CD1c-positive myeloid dendritic cell (primary cell): ENCODE measurements around the gene TMED10.
"Not testable (repeated sequence)": the region's sequence is repeated elsewhere in the genome, so short reads cannot be mapped to it uniquely, and the experiment has no call there.

Experiments
- DNase-seq: peaks from one replicate; pipeline ENCODE4 v3.0.0-alpha.2; 2016; ENCODE audit errors: extremely low spot score

TMED10 gene

DNA sequence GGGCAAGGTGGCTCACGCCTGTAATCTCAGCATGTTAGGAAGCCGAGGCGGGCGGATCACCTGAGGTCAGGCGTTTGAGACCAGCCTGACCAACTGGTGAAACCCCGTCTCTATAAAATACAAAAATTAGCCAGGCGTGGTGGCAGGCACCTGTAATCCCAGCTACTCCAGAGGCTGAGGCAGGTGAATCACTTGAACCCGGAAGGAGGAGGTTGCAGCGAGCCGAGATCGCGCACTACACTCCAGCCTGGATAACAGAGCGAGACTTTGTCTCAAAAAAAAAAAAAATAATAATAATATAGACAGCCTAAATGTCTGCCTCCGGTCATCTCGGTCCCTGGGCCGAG, 49.0 kb downstream of the TMED10 start:
- DNase-seq = not testable (repeated sequence)

DNA sequence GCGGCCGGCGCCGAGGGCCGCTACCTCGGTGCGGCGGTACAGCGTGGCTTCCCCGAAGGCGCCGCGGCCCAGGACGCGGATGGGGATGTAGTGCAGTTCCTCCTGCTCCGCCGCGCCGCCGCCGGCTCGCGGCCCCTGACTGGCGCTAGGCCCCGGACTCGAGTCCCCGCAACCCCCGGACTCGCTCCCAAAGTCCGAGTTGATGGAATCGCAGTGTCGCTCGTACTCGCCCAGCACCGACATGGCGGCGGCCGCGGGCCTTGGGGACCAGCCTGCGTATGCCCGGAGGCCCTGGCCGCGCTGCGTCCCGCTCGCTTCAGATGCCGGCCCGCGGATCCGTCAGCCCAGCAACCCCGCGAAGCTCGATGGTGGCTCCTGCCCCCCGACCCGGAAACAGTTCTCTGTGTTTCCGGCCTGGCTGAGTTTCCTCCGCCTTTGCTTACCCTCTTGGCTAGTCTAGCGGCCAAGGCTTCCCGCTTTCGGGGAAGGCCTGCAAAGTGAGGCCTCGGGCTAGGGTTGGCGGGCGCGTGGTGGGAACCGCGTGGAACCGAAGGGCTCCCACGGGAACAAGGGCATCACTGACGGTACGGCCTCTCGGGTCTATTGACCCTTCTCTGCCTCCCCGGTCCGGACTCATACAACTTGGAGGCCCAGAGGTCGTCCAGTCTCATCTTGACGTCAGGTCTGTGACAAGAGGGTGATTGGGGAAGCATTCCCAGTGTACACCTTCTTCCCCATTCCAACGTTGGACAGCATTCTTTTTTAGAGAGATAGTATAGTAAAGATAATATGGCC, 49.5 kb downstream of the TMED10 start, which contains the start of gene NEK9:
NEK9 (minus strand) TSS at position 370 of the 795 bp plus-strand sequence; CDS start at position 243, 127 bp downstream.
- peak; percentile 89 for DNase-seq

DNA sequence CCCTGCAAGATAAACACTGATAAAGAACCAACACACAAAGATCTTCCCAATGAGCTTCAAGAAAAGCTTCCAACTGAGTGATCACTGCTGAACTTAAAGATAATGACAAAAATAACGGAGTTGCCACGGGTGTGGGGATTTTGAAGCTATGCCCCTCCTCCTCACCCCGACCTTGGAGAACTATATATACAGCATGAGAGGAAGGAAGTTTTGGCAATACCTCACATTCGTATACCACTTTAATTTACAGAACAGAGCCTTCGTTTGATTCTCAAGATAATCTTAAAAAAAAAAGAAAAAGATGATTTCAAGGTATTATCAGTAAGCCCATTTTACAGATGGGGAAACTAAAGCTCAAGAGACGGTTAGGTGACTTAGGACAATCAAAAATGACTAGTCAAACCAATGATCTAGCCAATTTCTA, 50.3 kb downstream of the TMED10 start:
- DNase-seq = peak; percentile 51

DNA sequence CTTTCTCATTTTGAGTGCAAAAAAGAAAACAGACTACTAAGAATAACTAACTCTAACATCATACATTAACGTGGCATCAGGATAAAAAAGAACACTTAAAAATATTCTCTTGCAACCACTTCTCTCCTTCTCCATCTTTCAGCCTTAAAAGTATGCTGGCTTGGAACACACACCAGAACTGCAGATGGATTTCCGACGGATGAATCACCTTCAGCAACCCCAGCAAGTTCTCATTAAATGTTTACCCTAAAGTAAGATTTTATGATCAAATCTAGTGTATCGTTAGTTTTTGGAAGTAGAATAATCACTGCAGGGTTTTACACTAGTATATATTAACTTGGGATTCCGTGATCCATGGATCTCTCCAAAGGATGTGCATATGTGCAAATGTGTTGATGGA, 50.8 kb downstream of the TMED10 start:
- peak; percentile 55 for DNase-seq

DNA sequence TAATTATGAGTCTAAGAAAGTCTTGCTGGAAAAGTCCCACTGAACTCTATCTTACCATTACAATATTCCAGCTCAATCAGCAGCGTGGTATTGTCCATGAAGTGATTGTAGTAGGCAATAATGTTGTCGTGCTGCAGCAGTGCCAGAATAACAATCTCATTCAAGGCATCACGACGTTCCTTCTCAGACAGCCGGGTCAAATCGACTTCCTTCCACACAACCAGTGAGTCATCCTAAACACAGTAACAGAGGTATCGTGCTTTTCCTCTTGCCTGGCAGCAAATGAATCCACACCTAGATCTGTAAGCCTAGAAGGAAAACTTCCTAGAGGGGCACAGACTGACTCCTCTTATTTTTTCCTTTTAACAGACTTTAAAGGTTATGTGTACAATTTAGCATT, 52.4 kb downstream of the TMED10 start:
- DNase-seq = peak; percentile 83

DNA sequence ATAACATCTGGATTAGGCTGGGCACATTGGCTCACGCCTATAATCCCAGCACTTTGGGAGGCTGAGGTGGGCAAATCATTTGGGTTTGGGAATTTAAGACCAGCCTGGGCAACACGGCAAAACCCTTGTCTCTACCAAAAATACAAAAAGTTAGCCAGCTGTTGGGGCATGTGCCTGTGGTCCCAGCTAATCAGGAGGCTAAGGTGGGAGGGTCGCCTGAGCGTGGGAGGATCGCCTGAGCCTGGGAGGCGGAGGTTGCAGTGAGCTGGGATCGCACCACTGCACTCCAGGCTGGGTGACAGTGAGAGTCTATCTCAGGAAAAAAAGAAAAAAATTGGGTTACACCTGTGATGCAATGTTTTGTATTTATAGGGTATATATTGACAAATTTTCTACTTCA, 54.9 kb downstream of the TMED10 start:
- no peak for DNase-seq

DNA sequence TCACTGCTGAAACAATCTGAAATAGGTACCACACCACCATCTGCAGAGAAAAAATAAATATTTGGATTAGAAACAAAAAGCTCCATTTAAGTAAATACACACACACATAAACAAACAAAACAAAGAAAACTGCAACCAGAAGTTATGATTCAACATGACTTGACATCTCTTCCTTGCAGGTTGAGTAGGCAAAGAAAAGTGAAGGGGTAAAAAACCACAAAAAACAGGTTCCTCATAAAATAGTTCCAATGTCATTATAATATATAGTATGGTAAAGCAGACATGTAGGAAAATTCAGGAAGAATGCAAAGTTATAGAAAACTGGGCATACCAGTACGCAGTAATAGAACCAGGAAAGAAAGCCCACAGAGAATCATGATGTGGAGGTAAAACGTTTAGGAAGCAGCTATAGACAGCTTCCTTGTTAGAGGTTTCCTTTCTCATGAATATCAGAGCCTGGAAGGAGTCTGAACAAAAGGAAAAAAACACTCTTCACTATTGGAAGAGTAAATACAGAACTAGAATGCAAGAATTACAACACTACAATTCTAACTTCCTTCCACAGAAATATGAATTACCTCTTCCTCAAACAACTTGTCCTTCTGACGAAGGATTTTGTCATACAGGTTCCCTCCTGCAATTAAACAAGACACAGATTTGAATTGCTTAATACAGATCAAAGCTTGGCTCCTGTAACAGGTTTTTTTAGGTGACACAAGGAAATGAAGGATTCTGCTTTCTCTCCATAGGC, 55.7 kb downstream of the TMED10 start:
- peak; percentile 84 for DNase-seq

DNA sequence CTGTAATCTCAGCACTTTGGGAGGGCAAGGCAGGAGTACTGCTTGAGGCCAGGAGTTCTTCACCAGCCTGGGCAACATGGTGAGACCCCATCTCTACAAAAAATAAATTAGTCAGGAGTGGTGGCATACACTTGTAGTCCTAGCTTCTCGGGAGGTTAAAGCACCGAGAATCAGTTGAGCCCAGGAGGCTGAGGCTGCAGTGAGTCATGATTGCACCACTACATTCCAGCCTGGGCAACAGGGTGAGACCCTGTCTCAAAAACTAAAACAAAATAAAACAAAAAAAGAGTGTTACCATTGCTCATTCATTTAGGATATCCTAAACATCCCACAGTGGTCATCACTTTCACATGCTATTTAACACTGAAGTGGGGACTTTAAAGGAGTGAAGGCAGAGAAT, 57.4 kb downstream of the TMED10 start:
- no peak for DNase-seq

DNA sequence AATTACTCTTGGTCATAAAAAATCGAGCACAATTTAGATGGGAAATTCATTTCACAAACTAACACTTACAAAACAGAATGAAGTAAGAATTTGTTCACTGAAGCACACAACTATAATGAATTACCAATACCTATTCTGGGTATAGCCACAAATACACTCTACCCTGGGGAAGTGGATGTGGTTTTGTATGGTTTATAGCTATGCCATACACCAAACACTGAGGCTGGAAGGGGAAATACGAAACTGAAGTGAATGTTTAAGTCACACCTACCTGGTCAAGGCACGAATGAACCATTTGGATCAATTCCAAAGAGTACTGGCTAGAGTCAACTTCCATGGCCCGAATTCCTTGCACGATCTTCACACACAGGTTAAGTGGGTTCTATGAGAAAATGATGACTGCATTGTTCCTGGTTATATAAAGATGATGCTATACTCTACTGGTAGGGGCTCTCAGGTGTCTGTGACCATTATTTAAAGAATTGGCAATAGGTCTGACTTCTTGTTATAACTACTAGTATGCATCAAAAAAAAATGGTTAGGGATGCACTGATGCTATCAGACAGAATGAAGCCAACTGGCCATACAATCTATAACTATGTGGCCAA, 62.4 kb downstream of the TMED10 start:
- no peak for DNase-seq

DNA sequence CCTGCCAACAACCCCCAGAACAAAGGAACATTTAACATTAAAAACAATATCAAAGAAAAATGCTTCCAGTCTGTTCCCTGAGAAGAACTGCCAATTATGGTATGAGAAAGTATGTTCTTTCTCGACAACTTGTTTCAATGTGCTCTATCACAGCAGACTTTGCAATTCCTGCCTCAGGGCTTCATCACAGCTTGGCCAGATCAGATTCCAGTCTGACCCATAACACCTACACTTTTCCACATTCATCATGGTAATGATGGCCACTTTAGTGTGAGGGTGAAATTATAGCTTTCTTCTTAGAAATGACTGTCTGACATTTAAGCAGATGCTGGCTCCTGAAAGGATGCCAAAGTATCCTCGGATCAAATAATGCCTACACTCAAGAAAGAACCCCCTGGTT, 66.5 kb downstream of the TMED10 start:
- DNase-seq = no peak

DNA sequence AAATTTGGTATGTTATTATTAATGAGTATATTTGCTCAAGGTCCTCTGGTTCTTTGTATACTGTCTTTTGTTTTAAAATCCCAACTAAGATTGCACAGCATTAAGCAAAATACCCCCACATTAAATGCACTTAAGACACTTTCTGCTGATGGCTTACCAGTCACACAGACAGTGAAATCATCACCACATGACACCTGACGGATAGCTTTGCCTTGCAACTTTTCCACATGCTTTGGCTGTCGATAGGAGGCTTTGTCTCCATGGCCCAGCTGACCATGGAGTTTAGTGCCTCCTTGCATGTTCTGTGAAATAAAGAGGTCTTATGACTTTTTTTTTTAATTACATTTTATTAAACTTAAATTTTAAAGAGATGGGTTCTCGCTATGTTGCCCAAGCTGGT, 69.2 kb downstream of the TMED10 start:
- no peak for DNase-seq

DNA sequence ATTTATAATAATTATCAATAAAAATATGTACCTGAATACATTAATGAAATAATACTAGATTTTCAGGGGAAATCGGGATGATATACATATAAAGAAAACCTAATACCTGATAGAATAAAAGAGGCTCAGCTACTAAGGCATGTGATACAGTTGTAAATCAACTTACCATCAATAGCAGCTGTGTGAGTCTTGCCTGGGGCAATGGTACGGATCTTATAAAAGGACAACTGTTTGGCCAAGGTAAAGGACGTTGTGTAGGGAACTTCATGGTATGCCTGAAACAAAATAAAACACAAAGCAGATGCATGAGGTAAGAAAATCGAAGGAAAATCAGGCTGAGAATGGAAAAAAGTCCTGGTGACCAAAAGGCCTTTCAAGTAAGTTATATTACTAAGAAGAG, 74.9 kb downstream of the TMED10 start:
- no peak for DNase-seq

DNA sequence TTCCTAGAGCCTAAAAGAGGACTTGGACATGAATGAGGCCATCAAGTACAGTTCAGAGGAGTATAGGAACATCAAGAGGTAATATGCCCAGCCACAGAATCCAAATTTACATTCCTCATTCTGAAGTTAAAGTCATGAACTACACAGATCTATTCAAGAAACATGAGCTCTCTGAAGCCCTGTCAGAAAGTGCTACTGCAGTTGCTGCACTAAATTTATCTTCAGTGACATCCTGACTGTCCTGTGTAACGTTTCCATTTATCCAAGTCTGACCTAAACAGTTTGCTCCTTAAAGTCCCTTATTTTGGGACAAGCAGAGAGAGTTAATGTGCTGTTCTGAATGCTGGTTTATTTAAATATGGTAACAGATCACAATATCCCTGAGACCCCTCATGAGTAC, 77.7 kb downstream of the TMED10 start:
- DNase-seq = no peak

DNA sequence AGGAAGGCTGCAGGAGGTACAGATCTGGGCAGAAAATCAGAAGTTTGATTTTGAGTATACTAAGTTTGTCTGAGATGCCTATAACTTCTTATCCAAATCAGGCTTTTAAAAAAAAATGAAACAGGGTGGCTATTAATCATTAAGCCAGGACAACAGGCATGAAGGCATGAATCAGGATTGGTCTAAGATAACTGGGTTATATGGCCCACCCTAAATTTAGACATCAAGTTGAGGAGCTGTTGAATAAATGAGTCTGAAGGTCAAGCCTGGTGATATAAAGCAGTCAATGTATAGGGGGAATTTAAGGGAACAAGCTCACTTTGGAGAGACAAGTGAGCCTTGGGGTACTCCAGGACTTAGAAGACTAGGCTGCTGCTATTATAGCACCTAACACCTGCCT, 78.2 kb downstream of the TMED10 start:
- DNase-seq = no peak

DNA sequence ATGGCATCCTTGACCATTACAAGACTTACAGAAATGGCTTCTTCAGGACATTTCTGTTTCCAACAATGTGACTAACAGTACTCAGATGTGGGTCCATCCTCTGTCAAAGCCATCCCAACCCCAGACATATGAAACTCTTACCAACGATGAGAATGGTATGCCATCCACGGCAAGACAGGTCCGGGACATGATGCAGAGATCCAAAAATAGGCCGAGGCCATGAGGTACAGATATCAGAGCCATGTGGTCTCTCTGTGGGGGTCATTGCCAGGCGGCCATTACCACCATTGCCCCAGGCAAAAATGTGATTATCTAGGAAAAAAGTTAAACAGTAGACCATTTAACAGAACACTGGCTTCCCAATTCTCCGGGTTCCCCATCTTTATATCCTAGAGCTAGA, 79.5 kb downstream of the TMED10 start:
- no peak for DNase-seq

DNA sequence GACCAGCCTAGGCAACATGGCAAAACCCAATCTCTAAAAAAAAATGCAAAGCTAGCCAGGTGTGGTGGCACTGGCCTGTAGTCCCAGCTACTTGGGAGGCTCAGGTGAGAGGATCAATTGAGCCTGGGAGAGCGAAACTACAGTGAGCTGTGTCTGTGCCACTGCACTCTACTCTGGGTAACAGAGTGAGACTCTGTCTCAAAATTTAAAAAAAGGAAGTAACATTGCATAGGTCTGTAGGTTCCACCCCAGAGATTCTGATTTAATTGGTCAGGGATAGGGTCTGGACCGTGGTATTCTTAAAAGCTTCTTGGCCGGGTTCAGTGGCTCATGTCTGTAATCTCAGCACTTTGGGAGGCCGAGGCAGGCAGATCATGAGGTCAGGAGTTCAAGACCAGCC, 80.7 kb downstream of the TMED10 start:
- DNase-seq = no peak

DNA sequence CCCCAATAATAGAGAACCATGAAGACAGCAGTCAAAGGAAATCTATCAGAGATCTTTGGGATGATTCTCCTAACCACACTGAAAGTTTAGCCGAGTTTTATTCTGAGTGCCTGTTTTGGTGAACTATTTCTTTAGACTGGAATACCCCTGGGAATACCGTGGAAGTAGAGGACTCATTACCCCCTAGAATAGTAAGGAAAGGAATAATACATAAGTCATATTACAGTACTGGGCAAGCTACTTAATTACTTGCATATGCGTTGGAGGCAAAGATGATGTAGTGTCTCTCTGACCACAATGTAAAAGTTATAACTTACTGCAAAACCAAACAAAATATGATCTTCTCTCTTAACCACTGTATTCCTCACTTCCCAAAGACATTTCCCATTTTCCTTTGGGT, 81.5 kb downstream of the TMED10 start:
- DNase-seq = no peak

DNA sequence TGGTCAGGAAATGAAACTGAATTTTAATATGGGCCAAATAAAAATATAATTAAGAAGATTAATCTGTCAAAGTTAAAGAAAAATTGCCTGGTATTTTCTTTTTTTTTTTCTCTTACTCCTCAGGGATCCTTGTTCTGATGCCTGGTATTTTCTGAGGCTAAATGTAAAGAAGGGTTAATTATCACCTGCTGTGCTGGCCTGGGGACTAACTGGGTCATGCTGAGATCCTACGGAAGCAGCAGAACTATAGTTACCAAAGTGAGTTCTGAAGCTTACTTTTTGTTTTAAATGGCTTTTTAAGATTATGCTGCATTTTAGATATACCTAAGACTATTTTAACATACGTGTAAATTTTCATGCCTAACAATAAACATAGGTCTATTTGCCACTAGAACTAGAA, 83.7 kb downstream of the TMED10 start:
- DNase-seq = no peak

DNA sequence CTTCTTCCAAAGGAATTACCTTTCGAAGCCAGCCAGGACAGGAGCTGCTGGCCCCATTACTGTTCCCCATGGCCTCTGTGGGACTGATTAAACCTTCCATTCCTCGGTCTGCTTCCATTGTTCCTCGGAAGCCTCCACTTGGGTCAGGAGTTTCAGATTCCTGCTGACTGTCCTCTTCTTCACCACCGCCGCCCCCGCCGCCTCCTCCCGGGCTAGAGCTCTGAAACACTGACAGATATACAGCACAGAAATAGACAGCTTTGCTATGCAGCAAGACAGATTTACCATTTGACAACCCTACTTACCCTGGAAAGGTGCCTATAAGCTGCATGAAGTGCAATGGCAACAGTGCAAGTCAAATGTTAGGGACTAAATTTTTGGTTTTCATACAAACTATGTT, 85.2 kb downstream of the TMED10 start:
- no peak for DNase-seq

DNA sequence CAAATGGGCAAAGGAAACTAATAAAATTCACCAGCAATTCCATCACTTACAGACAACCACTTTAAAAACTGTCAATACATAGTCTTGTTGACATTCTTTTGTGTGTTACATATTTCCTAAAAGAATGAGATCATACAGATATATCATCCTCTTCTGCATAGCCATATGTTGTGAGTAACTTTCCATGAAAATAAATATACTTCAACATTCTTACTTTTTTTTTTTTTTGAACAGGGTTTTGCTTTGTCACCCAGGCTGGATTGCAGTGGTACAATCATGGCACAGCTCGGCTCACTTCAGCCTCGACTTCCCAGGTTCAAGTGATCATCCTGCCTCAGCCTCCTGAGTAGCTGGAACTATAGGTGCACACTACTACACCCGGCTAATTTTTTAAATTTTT, 86.1 kb downstream of the TMED10 start:
- DNase-seq = no peak

DNA sequence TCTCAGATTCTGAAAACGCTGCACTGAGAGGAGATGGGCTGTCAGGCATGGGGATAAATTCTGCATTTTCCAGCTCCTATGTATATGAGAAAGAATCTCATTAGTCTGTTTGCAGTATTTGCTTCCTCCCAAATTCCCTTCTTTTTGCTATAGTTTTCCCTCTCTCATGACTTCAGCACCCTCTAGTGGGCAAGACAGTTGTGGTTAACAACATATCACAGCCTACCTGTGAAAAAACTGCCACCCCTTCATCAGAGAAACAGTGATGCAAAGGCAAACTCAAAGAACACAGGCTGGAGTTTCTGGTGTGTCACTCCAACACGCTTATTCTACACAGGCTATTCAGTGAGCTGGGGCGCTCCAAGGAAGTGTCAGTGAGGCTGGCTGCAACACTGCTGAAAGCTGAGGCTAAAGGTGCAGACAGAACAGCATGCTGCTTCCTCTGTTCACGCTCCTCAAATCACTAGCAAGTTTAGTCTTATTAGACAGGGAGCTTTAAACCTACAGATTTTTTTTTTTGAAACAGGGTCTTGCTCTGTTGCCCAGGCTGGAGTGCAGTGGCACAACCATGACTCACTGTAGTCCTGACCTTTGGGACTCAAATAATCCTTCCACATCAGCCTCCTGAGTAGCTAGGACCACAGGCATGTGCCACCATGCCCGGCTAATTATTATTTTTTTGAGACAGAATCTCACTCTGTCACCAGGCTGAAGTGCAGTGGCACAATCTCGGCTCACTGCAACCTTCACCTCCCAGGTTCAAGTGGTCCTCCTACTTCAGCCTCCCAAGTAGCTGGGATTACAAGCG, 87.6 kb downstream of the TMED10 start:
- peak; percentile 61 for DNase-seq

DNA sequence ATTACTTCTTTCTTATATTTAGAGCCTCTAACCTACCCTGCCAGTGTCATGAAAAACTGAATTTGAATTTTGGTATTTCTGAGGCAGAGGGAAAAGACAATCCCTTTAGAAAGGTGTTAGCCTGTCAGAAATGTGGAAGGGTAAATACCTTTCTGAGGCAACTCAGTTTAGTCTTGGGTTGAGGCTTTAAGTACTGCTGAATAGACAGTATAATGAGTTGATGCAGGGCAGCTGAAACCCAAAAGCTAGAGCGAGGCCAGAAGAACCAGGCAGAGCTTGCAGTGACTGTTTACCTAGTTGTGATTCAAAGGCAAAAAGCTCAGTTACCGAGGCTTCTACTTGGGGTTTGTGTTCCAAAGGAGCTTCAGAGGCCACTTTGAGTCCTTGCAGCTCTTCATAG, 88.3 kb downstream of the TMED10 start:
- DNase-seq = no peak
